Tibial nerve (tissue), 4 donors: ENCODE data around the gene TMEM170A. TPM values are rescaled to one million over a fixed set of nuclear protein-coding genes. Genes with fewer than 3 reads are reported as not detected.

ENCODE experiments used
- DNase-seq, 2 donors: peaks; one replicate each; pipeline ENCODE4 v3.0.0-alpha.2; 2019; ENCODE audit warnings: low spot score in 2 of 2
- H3K27ac ChIP-seq, 4 donors: fragments of 200-600 bp; sonication (generic) in 3 of 4; one replicate each; pipeline ENCODE4 v1.5.1; 2017 to 2019; ENCODE audit warnings: mild to moderate bottlenecking in 1 of 4
- H3K27me3 ChIP-seq, 2 donors: fragments of 200-600 bp; sonication (generic) in 1 of 2; one replicate each; pipeline versions ENCODE4 v1.5.1 to v1.6.0; 2017 to 2019
- H3K36me3 ChIP-seq, 3 donors: fragments of 200-600 bp; sonication (generic); one replicate each; pipeline ENCODE4 v1.5.1; 2018 to 2019
- H3K4me1 ChIP-seq, 4 donors: fragments of 200-600 bp; sonication (generic) in 3 of 4; one replicate each; pipeline ENCODE4 v1.5.1; 2017 to 2019
- H3K4me3 ChIP-seq, 4 donors: fragments of 200-600 bp; sonication (generic) in 3 of 4; one replicate each; pipeline ENCODE4 v1.5.1; 2017 to 2019; ENCODE audit warnings: mild to moderate bottlenecking in 1 of 4, moderate library complexity in 1 of 4
- H3K9me3 ChIP-seq, 4 donors: fragments of 200-600 bp; sonication (generic) in 3 of 4; one replicate each; pipeline ENCODE4 v1.5.1; 2017 to 2019
- CTCF ChIP-seq, 5 experiments: fragments of 200-600 bp in 3 of 5; fragments of 450-650 bp in 2 of 5; sonication (generic) in 3 of 5; IDR thresholded peaks; one replicate each; pipeline ENCODE4 v1.5.1; 2016 to 2019; ENCODE audit warnings: antibody characterized with exemption in 5 of 5, mild to moderate bottlenecking in 3 of 5, moderate library complexity in 2 of 5
- EP300 ChIP-seq, 2 donors: sonication (generic); formaldehyde crosslinking; IDR thresholded peaks; one replicate each; pipeline ENCODE4 v1.6.1; 2017; ENCODE audit warnings: antibody characterized with exemption in 2 of 2, mild to moderate bottlenecking in 1 of 2
- POLR2A ChIP-seq, 2 donors: fragments of 450-650 bp; IDR thresholded peaks; one replicate each; pipeline ENCODE4 v1.6.1; 2017; ENCODE audit warnings: antibody characterized with exemption in 2 of 2, mild to moderate bottlenecking in 2 of 2, moderate library complexity in 2 of 2
- WGBS, 2 donors: methylation state at CpG; one replicate each; pipeline ENCODE4 v1.1.5; 2018; 5-methylcytosine and 5-hydroxymethylcytosine counted together
- total RNA-seq, 4 donors: library from RNA; depleted of rRNA; stranded (reverse); fragments of >200 nt; gene quantifications; one replicate each; pipeline ENCODE4 v1.1.0, GENCODE V29; 2016

TMEM170A gene
- total RNA-seq, 4 donors from 2014 or later: 14.1 to 36.6 (median 21.8) TPM

DNA sequence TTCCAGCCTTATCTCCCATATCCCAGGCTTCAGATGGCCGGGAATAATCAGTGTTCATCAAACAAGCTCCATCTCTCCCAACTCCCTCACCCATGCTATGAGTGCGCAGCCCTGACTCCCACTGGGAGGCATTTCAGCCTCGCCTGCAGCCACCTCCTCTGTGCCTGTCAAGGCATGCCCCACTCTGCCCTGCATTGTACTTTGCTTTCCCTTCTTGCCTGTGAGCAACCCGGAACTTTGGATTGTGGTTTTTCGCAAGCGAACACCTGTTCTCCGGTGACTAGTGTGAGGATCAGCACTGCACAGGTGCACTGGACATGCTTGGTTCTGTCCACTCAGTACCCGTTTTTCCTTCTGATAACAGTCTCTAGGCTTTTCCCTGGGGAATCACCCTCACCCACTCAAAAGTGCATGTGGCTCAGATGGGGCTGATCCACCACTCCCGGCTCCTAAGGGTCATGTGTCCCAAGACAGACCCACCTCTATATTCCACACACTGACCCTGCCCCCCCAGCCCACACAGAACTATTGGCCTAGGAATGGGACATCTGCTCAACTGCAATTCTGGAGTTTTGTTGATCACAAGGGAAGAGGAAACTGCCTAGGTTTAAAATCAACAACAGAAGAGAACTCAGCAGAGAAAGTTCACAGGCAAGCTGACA, 21.7 kb upstream of the TMEM170A start:
- WGBS, 2 donors: 85 to 91% methylated on average over 9 of the region's 9 CpGs
- DNase-seq: no peak
- Histone ChIP-seq H3K27ac (no peak overlapping the region), H3K36me3 (no peaks in the 10 kb centered on the region), H3K9me3 (no peaks in the 10 kb centered on the region), H3K4me3 (no peak overlapping the region), H3K4me1 (no peaks in the 10 kb centered on the region), H3K27me3 (no peaks in the 10 kb centered on the region)
- TF ChIP-seq CTCF (IDR thresholded peaks at IDR 0.05) (no peak), POLR2A (IDR thresholded peaks at IDR 0.05) (no peak), EP300 (IDR thresholded peaks at IDR 0.05) (no peak)

DNA sequence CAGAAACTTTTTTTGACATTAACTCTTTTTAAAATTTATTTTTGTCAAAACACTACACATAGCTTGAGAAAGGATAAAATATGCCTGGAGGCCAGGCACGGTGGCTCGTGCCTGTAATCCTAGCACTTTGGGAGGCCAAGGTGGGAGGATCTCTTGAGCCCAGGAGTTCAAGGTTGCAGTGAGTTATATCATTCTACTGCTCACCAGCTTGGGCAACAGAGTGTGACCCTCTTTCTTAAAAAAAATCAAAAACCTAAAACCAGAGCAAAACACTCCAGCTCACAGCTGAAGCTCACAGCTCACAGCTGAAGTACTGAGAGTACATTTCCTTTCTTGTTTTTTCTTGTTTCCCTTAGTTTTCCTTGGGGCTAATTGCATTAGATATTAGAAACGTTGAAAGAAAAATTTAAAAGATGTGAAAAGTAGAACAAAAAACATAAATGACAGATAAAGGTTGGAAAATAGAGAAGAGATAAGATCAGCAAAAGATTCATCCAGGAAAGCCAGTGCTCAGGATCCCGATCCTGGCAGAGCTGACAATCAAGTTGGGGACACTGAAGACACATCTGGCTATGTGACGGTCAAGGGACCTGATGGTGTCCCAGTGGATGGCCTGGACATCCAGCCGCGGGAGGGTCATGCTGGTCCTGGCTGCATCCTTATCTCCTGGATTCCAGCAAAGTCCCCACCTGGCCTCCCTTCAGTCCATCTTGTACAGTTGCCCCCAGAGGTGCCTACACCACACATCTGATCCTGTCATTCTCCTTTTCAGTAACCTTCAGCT, 20.9 kb upstream of the TMEM170A start:
- H3K27me3 ChIP-seq: no peaks in the 10 kb centered on the region
- no peak for TF ChIP-seq EP300 (IDR thresholded peaks at IDR 0.05)
- no peak for TF ChIP-seq POLR2A (IDR thresholded peaks at IDR 0.05)
- no peak for TF ChIP-seq CTCF (IDR thresholded peaks at IDR 0.05)
- DNase-seq: no peak
- whole genome bisulfite sequencing, 2 donors: 76 to 84% methylated on average over 7 of the region's 7 CpGs
- no peaks in the 10 kb centered on the region for H3K36me3 ChIP-seq
- H3K4me1 ChIP-seq: no peaks in the 10 kb centered on the region
- H3K27ac ChIP-seq: no peak overlapping the region
- no peak overlapping the region for H3K4me3 ChIP-seq
- no peaks in the 10 kb centered on the region for H3K9me3 ChIP-seq

DNA sequence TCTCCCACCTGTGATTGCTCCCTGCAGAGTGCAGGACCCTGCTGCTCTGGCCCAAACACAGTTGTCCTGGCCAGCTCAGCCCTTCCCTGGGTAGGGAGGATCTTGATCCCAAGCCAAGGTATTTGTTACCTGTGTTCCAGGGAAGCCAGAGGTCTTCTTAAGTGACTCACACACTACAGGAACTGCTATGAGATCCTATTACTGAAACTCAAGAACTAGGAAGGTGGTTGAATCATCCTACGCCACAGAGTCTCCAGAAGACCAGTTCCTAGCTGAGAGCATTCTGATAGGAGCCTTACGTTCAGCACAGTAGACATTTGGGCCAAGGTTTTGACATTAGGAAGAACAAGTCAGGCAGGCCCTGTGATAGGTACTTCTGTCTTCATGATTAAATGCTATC, 18.7 kb upstream of the TMEM170A start:
- Histone ChIP-seq H3K27me3 (no peaks in the 10 kb centered on the region), H3K9me3 (no peaks in the 10 kb centered on the region), H3K27ac (no peak overlapping the region), H3K4me3 (no peak overlapping the region), H3K36me3 (no peaks in the 10 kb centered on the region), H3K4me1 (no peaks in the 10 kb centered on the region)
- no peak for TF ChIP-seq POLR2A (IDR thresholded peaks at IDR 0.05)
- no peak for TF ChIP-seq CTCF (IDR thresholded peaks at IDR 0.05)
- TF ChIP-seq EP300 (IDR thresholded peaks at IDR 0.05): no peak
- 95% methylated on average over 2 of the region's 2 CpGs for WGBS, 2 donors
- no peak for DNase-seq

- no peak for DNase-seq
- H3K27ac ChIP-seq: no peak overlapping the region
Observed at GRCh38 chr16:75482434-75483205, 18.1 kb upstream of the TMEM170A start.

More at GRCh38 chr16:75482434-75483205, 18.1 kb upstream of the TMEM170A start:
- H3K36me3 ChIP-seq: no peaks in the 10 kb centered on the region
- no peaks in the 10 kb centered on the region for H3K9me3 ChIP-seq
- TF ChIP-seq POLR2A (IDR thresholded peaks at IDR 0.05): no peak
- no peak for TF ChIP-seq CTCF (IDR thresholded peaks at IDR 0.05)
- no peak overlapping the region for H3K4me3 ChIP-seq
- WGBS, 2 donors: 74 to 76% methylated on average over 14 of the region's 14 CpGs
- H3K27me3 ChIP-seq: no peaks in the 10 kb centered on the region
- no peaks in the 10 kb centered on the region for H3K4me1 ChIP-seq
